ENCODE results near the gene ZSCAN5B. TPM values are rescaled to one million over a fixed set of nuclear protein-coding genes. Genes with fewer than 3 reads are reported as not detected.
A peak's percentile ranks its signal among the peaks of the same experiment; 100 is the strongest.

ZSCAN5B gene
- total and polyA plus RNA-seq, 9 of the 15 experiments (the other 6 are each of a cell fraction or from before 2014, with no cell fraction given), result 0.03 to 0.07 TPM; not detected in 7

GRCh38 chr19:56170261-56170660, 27.3 kb downstream of the ZSCAN5B start (continued):
- TF ChIP-seq ARID4B (CRISPR knock-in tag; IDR thresholded peaks at IDR 0.05), result no peak
- TF ChIP-seq BRF2 (IDR thresholded peaks at IDR 0.05; ENCODE audit: borderline replicate concordance, insufficient read depth, insufficient read length), result no peak
- peak; percentile 17; the same call in 1 of the 2 replicates for TF ChIP-seq ZBTB7A (IDR thresholded peaks at IDR 0.05; ENCODE audit: borderline replicate concordance, control insufficient read depth, low read depth, low read length)
- no peak for TF ChIP-seq POLR2A (conservative IDR thresholded peaks at IDR 0.05)
- TF ChIP-seq RBM15 (IDR thresholded peaks at IDR 0.05; ENCODE audit: insufficient read depth, low read length), result no peak
- TF ChIP-seq ZNF224 (CRISPR knock-in tag; IDR thresholded peaks at IDR 0.05), result no peak
